DOHH2 (cell line): ENCODE results near the gene GPRC5D.

Experiments used
- H3F3A ChIP-seq: fragments of 200-600 bp; sonication (generic), shearing (Covaris generic); 2 replicates; pipeline ENCODE4 v1.6.0; 2016; ENCODE audit warnings: antibody characterized with exemption, mild to moderate bottlenecking; ENCODE audit not compliant: control insufficient read depth, insufficient read depth
- H3K27ac ChIP-seq: fragments of 200-600 bp; sonication (generic); 2 replicates; pipeline ENCODE4 v1.5.1; 2014; ENCODE audit warnings: low read depth, mild to moderate bottlenecking, low read length, moderate library complexity
- H3K27me3 ChIP-seq: fragments of 200-600 bp; sonication (generic); 2 replicates; pipeline ENCODE4 v1.6.1; 2014; ENCODE audit warnings: mild to moderate bottlenecking, low read length, mixed read lengths; ENCODE audit not compliant: control insufficient read depth
- H3K36me3 ChIP-seq: fragments of 200-600 bp; sonication (generic); 2 replicates; pipeline ENCODE4 v1.6.1; 2014; ENCODE audit warnings: mild to moderate bottlenecking, low read length, moderate library complexity, mixed read lengths; ENCODE audit not compliant: control insufficient read depth
- H3K4me1 ChIP-seq: fragments of 200-600 bp; sonication (generic); 2 replicates; pipeline ENCODE4 v1.6.1; 2014; ENCODE audit warnings: mild to moderate bottlenecking, low read length, mixed read lengths; ENCODE audit not compliant: control insufficient read depth
- H3K4me2 ChIP-seq: fragments of 200-600 bp; sonication (generic); 2 replicates; pipeline ENCODE4 v1.6.0; 2014; ENCODE audit warnings: mild to moderate bottlenecking, low read length, moderate library complexity
- H3K4me3 ChIP-seq: fragments of 200-600 bp; sonication (generic); 2 replicates; pipeline ENCODE4 v1.5.1; 2014; ENCODE audit warnings: mild to moderate bottlenecking, low read length, mixed read lengths
- H3K79me2 ChIP-seq: fragments of 200-600 bp; sonication (generic); 2 replicates; pipeline ENCODE4 v1.6.1; 2014; ENCODE audit warnings: mild to moderate bottlenecking, low read length, mixed read lengths; ENCODE audit not compliant: control insufficient read depth
- H3K9me2 ChIP-seq: fragments of 200-600 bp; sonication (generic); replicated peaks from 2 replicates; pipeline ENCODE4 v1.6.1; 2014; ENCODE audit warnings: mild to moderate bottlenecking, low read length, mixed read lengths; ENCODE audit not compliant: control insufficient read depth
- H3K9me3 ChIP-seq: fragments of 200-600 bp; sonication (generic); 2 replicates; pipeline ENCODE4 v1.6.1; 2014; ENCODE audit warnings: antibody characterized with exemption, low read length, mixed read lengths; ENCODE audit not compliant: control insufficient read depth, insufficient read depth
- H4K20me1 ChIP-seq: fragments of 200-600 bp; sonication (generic); 2 replicates; pipeline ENCODE4 v1.6.0; 2014; ENCODE audit warnings: low read depth, mild to moderate bottlenecking, antibody characterized with exemption, low read length, moderate library complexity; ENCODE audit not compliant: control insufficient read depth, insufficient read depth
- CTCF ChIP-seq: fragments of 200-600 bp; sonication (generic); IDR thresholded peaks from one replicate; pipeline ENCODE4 v1.5.1; 2014; ENCODE audit warnings: antibody characterized with exemption, mild to moderate bottlenecking, low read depth, low read length; ENCODE audit not compliant: poor library complexity, severe bottlenecking
- EZH2phosphoT487 ChIP-seq: fragments of 200-600 bp; sonication (generic); IDR thresholded peaks from 2 replicates; pipeline ENCODE4 v1.6.1; 2017; ENCODE audit warnings: borderline replicate concordance, mild to moderate bottlenecking, antibody characterized with exemption, low read length, moderate library complexity, mixed read lengths

Gene GPRC5D

GRCh38 chr12:12982331-12982730 is 30.4 kb upstream of the GPRC5D start:
- Histone ChIP-seq H3K4me1 (no peaks in the 10 kb centered on the region), H3K79me2 (no peaks in the 10 kb centered on the region), H3K36me3 (no peaks in the 10 kb centered on the region), H3K27me3 (no peaks in the 10 kb centered on the region; the same call in 1 of the 2 replicates), H3F3A (no peaks in the 10 kb centered on the region), H3K9me2 (no peaks in the 10 kb centered on the region), H3K9me3 (no peaks in the 10 kb centered on the region), H4K20me1 (no peaks in the 10 kb centered on the region), H3K4me2 (no peak overlapping the region), H3K4me3 (no peak overlapping the region), H3K27ac (no peak overlapping the region)
- no peak for TF ChIP-seq EZH2phosphoT487
- TF ChIP-seq CTCF, result no peak

DNA sequence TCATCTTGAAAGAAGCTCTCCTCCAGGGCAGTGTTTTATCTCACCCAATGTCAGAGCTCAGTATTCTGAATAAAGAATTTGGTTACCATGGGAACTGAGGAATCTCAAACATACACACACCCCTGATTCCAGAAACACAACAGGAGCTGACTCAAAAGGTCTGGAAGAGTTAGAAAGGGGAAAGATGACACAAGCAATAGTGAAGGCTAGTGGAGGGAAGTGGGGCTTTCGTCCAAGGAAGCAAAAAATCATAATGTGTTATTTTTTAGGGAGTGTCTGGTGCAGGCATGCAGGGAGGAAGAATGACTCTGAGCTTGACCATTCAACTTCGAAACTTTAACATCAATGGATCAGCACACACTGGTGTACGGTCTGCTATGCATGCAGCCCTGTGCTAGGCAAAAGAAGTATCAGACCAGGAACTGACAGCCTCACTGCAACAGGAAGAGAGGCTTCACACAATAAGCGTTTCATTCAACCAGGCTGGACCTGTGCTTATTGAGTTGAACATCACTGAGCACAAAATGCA is 27.8 kb upstream of the GPRC5D start:
- Histone ChIP-seq H3K4me2 (no peak overlapping the region), H3K79me2 (no peaks in the 10 kb centered on the region), H3K4me3 (no peak overlapping the region), H3K9me3 (no peaks in the 10 kb centered on the region), H3K4me1 (no peaks in the 10 kb centered on the region), H3K27me3 (no peaks in the 10 kb centered on the region), H4K20me1 (no peaks in the 10 kb centered on the region), H3K9me2 (no peaks in the 10 kb centered on the region), H3F3A (no peaks in the 10 kb centered on the region), H3K27ac (no peak overlapping the region), H3K36me3 (no peaks in the 10 kb centered on the region)
- TF ChIP-seq CTCF, result no peak
- no peak for TF ChIP-seq EZH2phosphoT487

GRCh38 chr12:12979126-12979525 is 27.2 kb upstream of the GPRC5D start:
- no peak overlapping the region for H3K4me3 ChIP-seq
- no peaks in the 10 kb centered on the region for H3F3A ChIP-seq

More at GRCh38 chr12:12979126-12979525, 27.2 kb upstream of the GPRC5D start:
- no peaks in the 10 kb centered on the region for H3K4me1 ChIP-seq
- H3K9me2 ChIP-seq, result no peaks in the 10 kb centered on the region
- H3K27me3 ChIP-seq, result no peaks in the 10 kb centered on the region
- H3K36me3 ChIP-seq, result no peaks in the 10 kb centered on the region
- H4K20me1 ChIP-seq, result no peaks in the 10 kb centered on the region
- H3K4me2 ChIP-seq, result no peak overlapping the region
- H3K27ac ChIP-seq, result no peak overlapping the region
- no peaks in the 10 kb centered on the region for H3K79me2 ChIP-seq
- TF ChIP-seq EZH2phosphoT487 (no peak), CTCF (no peak)
- no peaks in the 10 kb centered on the region for H3K9me3 ChIP-seq
